MG63 (cell line): Measurements from ENCODE around the gene CREB3L1. TPM values are rescaled to one million over a fixed set of nuclear protein-coding genes. Genes with fewer than 3 reads are reported as not detected.
A peak's percentile ranks its signal among the peaks of the same experiment; 100 is the strongest.

Experiments
- DNase-seq: peaks from one replicate; pipeline ENCODE4 v3.0.0-alpha.2; 2020
- H3K27me3 ChIP-seq: fragments of 250-450 bp; sonication (Bioruptor Pico); 2 replicates; pipeline ENCODE4 v1.5.1; 2020; ENCODE audit warnings: mild to moderate bottlenecking, moderate library complexity
- H3K36me3 ChIP-seq: fragments of 250-450 bp; sonication (Bioruptor Pico); 2 replicates; pipeline ENCODE4 v1.5.1; 2020; ENCODE audit warnings: mild to moderate bottlenecking, moderate library complexity
- H3K4me3 ChIP-seq: fragments of 250-450 bp; sonication (Bioruptor Pico); 2 replicates; pipeline ENCODE4 v1.5.1; 2020; ENCODE audit warnings: mild to moderate bottlenecking, moderate library complexity
- H3K9me3 ChIP-seq: fragments of 250-450 bp; sonication (Bioruptor Pico); 2 replicates; pipeline ENCODE4 v1.5.1; 2020; ENCODE audit warnings: mild to moderate bottlenecking, moderate library complexity
- total RNA-seq: library from RNA; depleted of rRNA; stranded (reverse); fragments of >200 nt; shearing (Covaris generic); gene quantifications from 2 replicates; pipeline ENCODE4 v1.2.3, GENCODE V29; 2014; ENCODE audit warnings: low replicate concordance

CREB3L1 gene
- total RNA-seq, 1 experiment from 2014 or later, result 12.5 TPM

- H3K36me3 ChIP-seq, result no peaks in the 10 kb centered on the region
- H3K4me3 ChIP-seq, result no peak overlapping the region
- H3K27me3 ChIP-seq, result no peaks in the 10 kb centered on the region
- DNase-seq, result no peak
- H3K9me3 ChIP-seq, result no peaks in the 10 kb centered on the region
These were observed 12.5 kb upstream of the CREB3L1 start for GRCh38 chr11:46264976-46265375.

DNA sequence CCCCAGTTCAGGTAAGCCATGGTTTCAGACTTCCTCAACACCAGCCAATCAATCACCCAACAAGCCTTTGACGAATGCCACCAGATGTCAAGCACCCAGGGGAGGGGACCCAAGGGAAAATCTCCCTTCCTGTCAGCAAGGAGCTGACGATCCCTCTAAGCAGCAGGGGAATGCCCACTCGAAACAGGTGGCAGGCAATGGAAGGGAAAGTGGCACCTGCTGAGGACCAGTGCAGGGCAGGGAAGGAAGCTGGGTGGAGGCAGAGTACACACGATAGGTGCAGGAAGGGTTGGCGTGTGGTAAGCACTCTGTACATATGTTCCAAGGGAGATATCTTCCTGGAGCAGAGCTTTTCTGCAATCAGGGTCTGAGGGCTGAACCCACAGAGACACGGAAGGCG is 11.7 kb upstream of the CREB3L1 start:
- DNase-seq, result no peak
- Histone ChIP-seq H3K4me3 (no peak overlapping the region), H3K36me3 (no peaks in the 10 kb centered on the region), H3K27me3 (no peaks in the 10 kb centered on the region), H3K9me3 (no peaks in the 10 kb centered on the region)

DNA sequence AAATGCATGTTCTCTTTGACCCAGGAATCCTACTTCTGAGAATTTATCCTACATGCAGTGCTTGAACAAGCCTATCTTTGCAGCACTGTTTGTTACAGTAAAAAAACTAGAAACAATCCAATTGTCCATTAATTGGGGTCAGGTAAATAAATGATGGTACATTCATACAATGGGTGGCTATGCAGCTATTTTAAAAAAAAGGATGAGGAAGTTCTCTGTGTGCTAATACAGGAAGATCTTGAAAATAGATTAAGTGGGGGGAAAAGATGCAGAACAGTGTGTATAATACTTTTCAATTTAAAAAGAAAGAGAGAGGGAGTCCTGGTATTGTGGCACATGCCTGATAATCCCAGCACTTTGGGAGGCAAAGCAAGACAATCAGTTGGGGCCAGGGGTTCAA is 9.5 kb upstream of the CREB3L1 start:
- H3K9me3 ChIP-seq, result no peaks in the 10 kb centered on the region
- H3K36me3 ChIP-seq, result no peaks in the 10 kb centered on the region
- H3K27me3 ChIP-seq, result no peaks in the 10 kb centered on the region
- no peak overlapping the region for H3K4me3 ChIP-seq
- DNase-seq, result no peak

GRCh38 chr11:46270684-46271083 is 6.8 kb upstream of the CREB3L1 start:
- no peak for DNase-seq
- Histone ChIP-seq H3K27me3 (no peaks in the 10 kb centered on the region), H3K4me3 (no peak overlapping the region), H3K36me3 (no peaks in the 10 kb centered on the region), H3K9me3 (no peaks in the 10 kb centered on the region)

- no peaks in the 10 kb centered on the region for H3K27me3 ChIP-seq
- H3K4me3 ChIP-seq, result no peak overlapping the region
- no peaks in the 10 kb centered on the region for H3K9me3 ChIP-seq
- no peaks in the 10 kb centered on the region for H3K36me3 ChIP-seq
- no peak for DNase-seq
These were observed 6.1 kb upstream of the CREB3L1 start for GRCh38 chr11:46271407-46271806.

DNA sequence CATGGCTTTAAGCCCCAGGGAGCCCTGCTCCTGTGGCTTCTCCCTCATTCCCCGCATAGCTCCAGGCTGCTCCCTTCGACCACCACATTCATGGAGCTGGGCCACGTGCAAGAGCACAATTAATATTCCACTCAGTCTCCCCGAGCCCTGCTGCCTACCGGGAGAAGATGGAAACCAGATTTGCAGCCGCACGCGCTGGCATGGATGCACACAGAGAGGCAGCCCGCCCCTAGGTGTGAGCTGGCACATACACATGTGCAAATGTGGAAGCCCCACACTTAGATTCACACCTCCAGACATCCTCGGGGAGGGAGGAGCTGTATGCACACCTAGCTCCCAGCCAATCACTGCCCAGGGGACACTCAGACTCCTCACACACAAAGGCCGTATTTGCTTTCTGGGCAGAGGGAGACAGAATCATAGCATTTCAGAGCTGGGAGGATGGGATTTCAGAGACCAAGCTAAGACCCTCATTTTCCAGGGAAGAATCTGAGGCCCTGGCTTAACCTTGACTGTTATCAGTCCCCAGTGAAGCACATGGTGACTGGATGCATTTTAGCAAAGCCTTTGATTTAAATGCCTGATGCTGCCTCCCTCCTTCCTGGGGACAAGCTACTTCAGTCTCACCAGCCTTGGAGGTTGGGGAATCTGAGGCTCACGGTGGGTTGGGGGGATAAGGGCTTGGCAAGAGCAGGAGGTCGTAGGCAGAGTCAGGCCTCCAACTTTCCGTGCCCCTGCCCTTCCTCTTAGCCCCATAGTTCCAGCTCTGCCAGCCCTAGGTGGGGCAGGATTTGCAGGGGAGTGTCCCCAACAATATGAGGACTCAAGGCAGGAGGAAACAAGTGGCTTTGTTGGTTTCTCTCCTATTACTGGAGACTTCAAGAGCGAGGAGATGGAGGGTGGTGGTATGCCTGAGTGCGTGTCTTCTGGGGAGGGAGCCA is 5.3 kb upstream of the CREB3L1 start:
- Histone ChIP-seq H3K36me3 (no peaks in the 10 kb centered on the region), H3K9me3 (no peaks in the 10 kb centered on the region), H3K27me3 (no peaks in the 10 kb centered on the region), H3K4me3 (no peak overlapping the region)
- no peak for DNase-seq

- no peak overlapping the region for H3K4me3 ChIP-seq
- no peaks in the 10 kb centered on the region for H3K27me3 ChIP-seq
- no peaks in the 10 kb centered on the region for H3K36me3 ChIP-seq
- peak; percentile 81 for DNase-seq
- no peaks in the 10 kb centered on the region for H3K9me3 ChIP-seq
These were observed 4.5 kb upstream of the CREB3L1 start for GRCh38 chr11:46272816-46273427.

DNA sequence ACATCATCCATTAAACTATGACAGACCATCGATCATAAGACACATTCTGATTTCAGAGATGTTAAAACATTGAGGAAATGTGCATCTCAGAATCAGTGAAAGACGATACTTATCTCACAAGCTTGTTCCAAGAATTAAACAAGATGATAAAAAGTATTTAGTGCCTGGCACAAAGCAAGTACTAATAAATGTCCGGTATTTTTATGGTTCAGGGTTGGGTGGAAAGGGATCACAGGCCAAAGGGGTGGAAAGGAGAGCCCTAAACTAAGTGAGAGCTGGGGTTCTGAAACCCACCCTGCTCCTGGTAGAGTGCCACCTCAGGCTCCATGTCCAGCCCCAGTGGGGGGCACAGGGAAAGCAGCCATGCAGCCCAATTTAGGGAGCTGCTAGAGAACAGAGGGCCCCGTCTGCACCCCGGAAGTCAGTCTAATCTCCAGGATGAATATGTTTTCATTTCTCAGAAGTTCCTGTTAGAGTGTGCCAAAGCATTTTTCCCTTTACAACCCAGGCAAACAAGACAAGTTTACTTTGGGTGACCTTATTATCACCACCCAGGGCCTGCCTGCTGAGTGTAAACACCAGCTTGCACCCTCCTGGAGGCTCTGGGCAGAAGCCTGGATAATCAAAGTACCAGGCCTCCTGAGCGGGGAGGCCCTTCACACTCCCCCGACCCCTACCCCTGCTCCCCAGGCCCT is 3.8 kb upstream of the CREB3L1 start:
- Histone ChIP-seq H3K36me3 (no peaks in the 10 kb centered on the region), H3K27me3 (no peaks in the 10 kb centered on the region), H3K9me3 (no peaks in the 10 kb centered on the region), H3K4me3 (no peak overlapping the region)
- peak; percentile 67 for DNase-seq

DNA sequence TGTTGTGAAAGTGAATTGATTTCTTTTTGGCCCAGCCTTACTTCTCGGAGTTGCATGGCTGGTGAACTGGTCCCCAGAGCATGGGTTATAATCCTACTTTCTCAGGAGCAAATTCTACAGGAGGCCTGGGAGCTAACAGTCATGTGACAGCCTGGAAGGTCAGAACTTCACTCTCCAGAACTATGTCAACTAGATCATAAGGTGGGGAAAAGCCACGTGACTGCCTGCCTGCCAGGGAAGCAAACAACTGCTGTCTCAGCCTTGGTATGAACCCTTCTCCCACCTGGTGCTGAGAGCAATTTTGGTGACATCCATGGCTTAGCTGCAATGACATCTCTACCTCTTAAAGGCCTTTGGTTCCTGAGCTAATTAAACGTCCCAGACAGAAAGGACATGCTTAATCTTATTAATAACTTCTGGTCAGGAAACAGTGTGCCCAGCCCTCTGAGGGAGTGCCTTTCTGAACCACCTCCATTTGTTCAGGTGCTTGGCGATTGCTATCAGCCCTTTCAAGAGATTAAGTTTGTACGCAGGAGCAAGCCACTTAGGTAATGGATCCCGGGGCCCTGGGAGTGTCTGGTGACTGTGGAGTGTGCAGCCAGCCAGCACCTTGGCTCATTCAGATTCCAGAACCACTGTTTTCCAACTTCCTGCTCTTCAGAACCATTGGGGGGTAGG is 1.4 kb upstream of the CREB3L1 start:
- Histone ChIP-seq H3K36me3 (peaks cover 7% of the 10 kb centered on the region), H3K27me3 (no peaks in the 10 kb centered on the region), H3K4me3 (no peak overlapping the region), H3K9me3 (no peaks in the 10 kb centered on the region)
- no peak for DNase-seq

- no peak for DNase-seq
- peaks cover 16% of the 10 kb centered on the region for H3K36me3 ChIP-seq
- H3K9me3 ChIP-seq, result no peaks in the 10 kb centered on the region
- peak overlapping the region; percentile 83 for H3K4me3 ChIP-seq
- no peaks in the 10 kb centered on the region for H3K27me3 ChIP-seq
These were observed 195 bp upstream of the CREB3L1 start for GRCh38 chr11:46277313-46277621.

DNA sequence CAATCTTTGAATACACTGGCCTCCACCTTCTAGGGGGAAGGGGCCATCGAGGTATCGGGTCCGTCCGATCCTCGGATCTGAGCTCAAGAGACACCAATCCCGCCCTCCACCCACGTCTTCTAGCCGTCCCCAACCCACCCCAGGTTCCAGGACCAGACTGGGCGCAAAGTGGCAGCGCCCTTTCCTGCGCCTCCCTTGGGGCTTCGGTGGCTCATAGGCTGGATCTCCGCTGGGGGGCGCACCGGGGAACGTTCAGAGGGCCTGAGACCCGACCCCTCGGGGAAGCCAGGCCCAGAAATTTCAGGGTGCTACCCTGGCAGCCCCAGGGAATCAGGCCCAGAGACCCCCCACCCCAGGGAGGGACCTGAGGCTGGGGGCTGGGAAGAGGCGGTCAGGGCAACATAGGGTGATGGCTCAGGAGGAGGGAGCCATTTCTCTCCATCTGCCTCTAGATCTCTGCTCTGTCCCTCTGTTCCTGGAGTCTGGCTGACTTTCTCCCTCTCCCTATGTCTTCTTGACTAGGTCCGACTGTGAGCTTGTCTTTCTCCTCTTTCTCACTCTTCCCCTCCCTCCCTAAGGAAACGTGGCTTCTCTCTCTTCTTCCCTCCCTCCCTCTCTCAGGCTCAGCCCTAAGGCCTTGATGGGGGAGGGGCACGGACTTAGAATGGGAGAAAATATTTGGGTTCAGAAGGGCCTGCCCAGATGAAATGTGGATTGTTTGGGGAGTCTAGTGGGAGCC is 1.1 kb downstream of the CREB3L1 start:
- no peaks in the 10 kb centered on the region for H3K9me3 ChIP-seq
- no peaks in the 10 kb centered on the region for H3K27me3 ChIP-seq
- peak overlapping the region; percentile 83 for H3K4me3 ChIP-seq
- DNase-seq, result peak; percentile 75
- H3K36me3 ChIP-seq, result peaks cover 22% of the 10 kb centered on the region

- no peaks in the 10 kb centered on the region for H3K27me3 ChIP-seq
- H3K4me3 ChIP-seq, result peak overlapping the region; percentile 83
- H3K36me3 ChIP-seq, result peaks cover 28% of the 10 kb centered on the region
- H3K9me3 ChIP-seq, result no peaks in the 10 kb centered on the region
- peak; percentile 87 for DNase-seq
These were observed 2.0 kb downstream of the CREB3L1 start for GRCh38 chr11:46279126-46280099.

GRCh38 chr11:46280706-46281105 is 3.2 kb downstream of the CREB3L1 start:
- no peak for DNase-seq
- Histone ChIP-seq H3K9me3 (no peaks in the 10 kb centered on the region), H3K36me3 (peaks cover 35% of the 10 kb centered on the region), H3K4me3 (no peak overlapping the region), H3K27me3 (no peaks in the 10 kb centered on the region)

- no peak overlapping the region for H3K4me3 ChIP-seq
These were observed 3.9 kb downstream of the CREB3L1 start for GRCh38 chr11:46281371-46281831.

GRCh38 chr11:46285173-46285572 is 7.7 kb downstream of the CREB3L1 start:
- no peaks in the 10 kb centered on the region for H3K9me3 ChIP-seq
- no peaks in the 10 kb centered on the region for H3K27me3 ChIP-seq
- H3K4me3 ChIP-seq, result no peak overlapping the region
- H3K36me3 ChIP-seq, result peaks cover 40% of the 10 kb centered on the region
- DNase-seq, result no peak

More at GRCh38 chr11:46281371-46281831, 3.9 kb downstream of the CREB3L1 start:
- DNase-seq, result no peak
- Histone ChIP-seq H3K9me3 (no peaks in the 10 kb centered on the region), H3K27me3 (no peaks in the 10 kb centered on the region), H3K36me3 (peaks cover 35% of the 10 kb centered on the region)
